ENCODE measurements around the gene DAB1. TPM values are rescaled to one million over a fixed set of nuclear protein-coding genes. Genes with fewer than 3 reads are reported as not detected.

The DAB1 gene
- polyA plus RNA-seq, 1 donor from 2014 or later = 11.4 TPM

- no peaks in the 10 kb centered on the region for H3F3A ChIP-seq (ENCODE audit: insufficient read depth, low read length, poor library complexity, severe bottlenecking)
- no peaks in the 10 kb centered on the region for H4K20me1 ChIP-seq (ENCODE audit: insufficient read depth)
- no peaks in the 10 kb centered on the region for H3K79me2 ChIP-seq (replicated peaks; ENCODE audit: insufficient read depth, low read length)
- H2AFZ ChIP-seq (ENCODE audit: low read depth, low read length) = no peak overlapping the region
- H3K27ac ChIP-seq (ENCODE audit: low read length) = no peak overlapping the region
- H3K4me3 ChIP-seq (ENCODE audit: low read length) = no peak overlapping the region
- H3K9ac ChIP-seq (ENCODE audit: low read length) = no peak overlapping the region
- no peak overlapping the region for H3K4me2 ChIP-seq (ENCODE audit: low read length)
- H3K36me3 ChIP-seq (ENCODE audit: insufficient read depth, low read length) = no peaks in the 10 kb centered on the region
- H3K9me3 ChIP-seq (ENCODE audit: low read length) = no peaks in the 10 kb centered on the region
- no peak for TF ChIP-seq POLR2AphosphoS5 (IDR thresholded peaks at IDR 0.05)
- TF ChIP-seq REST (IDR thresholded peaks at IDR 0.05; ENCODE audit: borderline replicate concordance) = no peak
- no peak for TF ChIP-seq RAD21 (conservative IDR thresholded peaks at IDR 0.05)
- no peak for TF ChIP-seq TAF1 (IDR thresholded peaks at IDR 0.05; ENCODE audit: low read depth)
- no peak for TF ChIP-seq CTCF (IDR thresholded peaks at IDR 0.05; ENCODE audit: poor library complexity, severe bottlenecking)
- no peak for TF ChIP-seq MXI1 (conservative IDR thresholded peaks at IDR 0.05; ENCODE audit: poor library complexity, severe bottlenecking)
- no peak for TF ChIP-seq SMC3 (conservative IDR thresholded peaks at IDR 0.05; ENCODE audit: poor library complexity)
- no peak for TF ChIP-seq EZH2 (IDR thresholded peaks at IDR 0.05; ENCODE audit: borderline replicate concordance, insufficient read depth, low read length, poor library complexity, severe bottlenecking)
- H3K9me2 ChIP-seq (ENCODE audit: insufficient read depth, low read length) = no peaks in the 10 kb centered on the region
- H3K27me3 ChIP-seq (ENCODE audit: insufficient read depth, low read depth, low read length) = no peaks in the 10 kb centered on the region
Measured at GRCh38 chr1:57127976-57128375, 295.9 kb downstream of the DAB1 start.

GRCh38 chr1:57124768-57125446, 299.0 kb downstream of the DAB1 start:
- TF ChIP-seq REST (IDR thresholded peaks at IDR 0.05; ENCODE audit: borderline replicate concordance) (no peak), MXI1 (conservative IDR thresholded peaks at IDR 0.05; ENCODE audit: poor library complexity, severe bottlenecking) (no peak), SMC3 (conservative IDR thresholded peaks at IDR 0.05; ENCODE audit: poor library complexity) (no peak), POLR2AphosphoS5 (IDR thresholded peaks at IDR 0.05) (peak; percentile 14)
- no peaks in the 10 kb centered on the region for H4K20me1 ChIP-seq (ENCODE audit: insufficient read depth)
- no peaks in the 10 kb centered on the region for H3K79me2 ChIP-seq (replicated peaks; ENCODE audit: insufficient read depth, low read length)
- H3K4me3 ChIP-seq (ENCODE audit: low read length) = no peak overlapping the region
- no peak overlapping the region for H2AFZ ChIP-seq (ENCODE audit: low read depth, low read length)
- no peaks in the 10 kb centered on the region for H3K36me3 ChIP-seq (ENCODE audit: insufficient read depth, low read length)
- no peaks in the 10 kb centered on the region for H3K27me3 ChIP-seq (ENCODE audit: insufficient read depth, low read depth, low read length)
- H3K4me2 ChIP-seq (ENCODE audit: low read length) = no peak overlapping the region
- no peaks in the 10 kb centered on the region for H3K9me3 ChIP-seq (ENCODE audit: low read length)
- H3F3A ChIP-seq (ENCODE audit: insufficient read depth, low read length, poor library complexity, severe bottlenecking) = no peaks in the 10 kb centered on the region
- peak overlapping the region; percentile 48 for H3K27ac ChIP-seq (ENCODE audit: low read length)
- peak overlapping the region; percentile 24 for H3K9ac ChIP-seq (ENCODE audit: low read length)
- H3K9me2 ChIP-seq (ENCODE audit: insufficient read depth, low read length) = no peaks in the 10 kb centered on the region

Data from neural cell (in vitro differentiated cells).